ENCODE results near the gene RB1.
"Not testable (repeated sequence)": the region's sequence is repeated elsewhere in the genome, so short reads cannot be mapped to it uniquely, and the experiment has no call there.

Gene RB1

GRCh38 chr13:48349525-48349924, 46.0 kb downstream of the RB1 start:
- no peak for DNase-seq (ENCODE audit: low read depth)

- DNase-seq (ENCODE audit: low read depth) = no peak
Observed at GRCh38 chr13:48353590-48353989, 50.0 kb downstream of the RB1 start.

- DNase-seq (ENCODE audit: low read depth) = not testable (repeated sequence)
Observed at GRCh38 chr13:48355524-48355923, 52.0 kb downstream of the RB1 start.

- DNase-seq (ENCODE audit: low read depth) = no peak
Observed at GRCh38 chr13:48356750-48357149, 53.2 kb downstream of the RB1 start.

- DNase-seq (ENCODE audit: low read depth) = no peak
Observed at GRCh38 chr13:48369988-48370387, 66.4 kb downstream of the RB1 start.

GRCh38 chr13:48370815-48371214, 67.3 kb downstream of the RB1 start:
- DNase-seq (ENCODE audit: low read depth) = no peak

GRCh38 chr13:48377857-48378256, 74.3 kb downstream of the RB1 start:
- DNase-seq (ENCODE audit: low read depth) = no peak

- DNase-seq (ENCODE audit: low read depth) = no peak
Observed at GRCh38 chr13:48380581-48380980, 77.0 kb downstream of the RB1 start.

- DNase-seq (ENCODE audit: low read depth) = no peak
Observed at GRCh38 chr13:48383384-48383783, 79.8 kb downstream of the RB1 start.

GRCh38 chr13:48386816-48387215, 83.3 kb downstream of the RB1 start:
- no peak for DNase-seq (ENCODE audit: low read depth)

GRCh38 chr13:48391257-48391656, 87.7 kb downstream of the RB1 start:
- no peak for DNase-seq (ENCODE audit: low read depth)

- DNase-seq (ENCODE audit: low read depth) = no peak
Observed at GRCh38 chr13:48393030-48393697, 89.6 kb downstream of the RB1 start.

- DNase-seq (ENCODE audit: low read depth) = no peak
Observed at GRCh38 chr13:48393698-48394085, 90.1 kb downstream of the RB1 start.

GRCh38 chr13:48397744-48398143, 94.2 kb downstream of the RB1 start:
- no peak for DNase-seq (ENCODE audit: low read depth)

- no peak for DNase-seq (ENCODE audit: low read depth)
Observed at GRCh38 chr13:48398450-48399095, 95.0 kb downstream of the RB1 start.

- no peak for DNase-seq (ENCODE audit: low read depth)
Observed at GRCh38 chr13:48400090-48400694, 96.6 kb downstream of the RB1 start.

- DNase-seq (ENCODE audit: low read depth) = no peak
Observed at GRCh38 chr13:48400850-48401291, 97.3 kb downstream of the RB1 start.

- no peak for DNase-seq (ENCODE audit: low read depth)
Observed at GRCh38 chr13:48401480-48401879, 97.9 kb downstream of the RB1 start.

- DNase-seq (ENCODE audit: low read depth) = no peak
Observed at GRCh38 chr13:48402325-48402932, 98.9 kb downstream of the RB1 start.

- no peak for DNase-seq (ENCODE audit: low read depth)
Observed at GRCh38 chr13:48403151-48403631, 99.6 kb downstream of the RB1 start.

- no peak for DNase-seq (ENCODE audit: low read depth)
Observed at GRCh38 chr13:48403913-48404312, 100.4 kb downstream of the RB1 start.

GRCh38 chr13:48404952-48405351, 101.4 kb downstream of the RB1 start:
- DNase-seq (ENCODE audit: low read depth) = no peak

GRCh38 chr13:48405875-48406274, 102.3 kb downstream of the RB1 start:
- no peak for DNase-seq (ENCODE audit: low read depth)
